ENCODE measurements around the gene MRPL55.

The MRPL55 gene

DNA sequence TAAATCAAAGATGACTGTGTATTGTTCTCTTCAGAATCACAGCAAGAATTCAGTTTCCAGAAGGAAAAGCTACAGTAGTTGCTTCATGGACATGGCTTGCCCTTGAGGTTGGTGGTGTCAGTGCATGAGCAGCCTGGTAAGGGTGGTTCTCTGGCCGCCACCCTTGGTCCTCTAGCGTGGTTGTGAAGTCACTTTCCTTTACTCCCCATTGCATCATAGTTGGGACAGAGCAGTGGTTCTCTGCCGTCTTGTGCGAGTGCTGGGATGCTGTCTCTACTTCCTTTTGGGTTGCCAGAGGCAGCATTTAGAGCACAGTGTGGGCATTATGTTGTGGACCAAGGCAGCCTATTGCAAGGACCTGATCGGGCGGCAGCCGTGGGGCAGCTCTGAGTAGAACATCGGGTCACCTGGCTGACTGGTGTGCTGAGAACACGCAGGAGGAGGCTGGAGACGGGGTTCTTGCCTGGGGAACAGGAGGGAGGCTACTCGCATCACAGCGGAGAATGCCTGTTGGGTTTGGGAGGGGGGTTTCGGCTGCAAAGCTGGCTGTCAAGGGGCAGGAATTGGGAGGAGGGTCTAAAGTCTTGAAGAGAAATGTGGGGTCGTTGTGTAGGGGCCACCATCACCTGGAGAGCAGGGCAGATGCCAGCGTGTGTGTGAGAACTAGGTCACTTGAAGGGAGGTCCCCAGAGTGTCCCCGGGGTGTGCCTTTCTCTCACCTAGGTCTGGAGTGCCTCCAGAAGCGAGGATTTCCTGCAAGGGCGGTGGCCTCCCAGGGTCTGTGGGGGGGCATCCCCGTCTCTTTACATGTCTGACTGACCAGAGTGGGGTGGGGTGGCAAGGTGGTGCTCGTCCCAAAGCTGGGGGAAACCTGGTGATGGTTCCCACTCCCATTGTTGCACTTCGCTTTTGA, 20.3 kb downstream of the MRPL55 start:
- DNase-seq (ENCODE audit: low read depth in 1 of 2, low spot score in 1 of 2): no peak

DNA sequence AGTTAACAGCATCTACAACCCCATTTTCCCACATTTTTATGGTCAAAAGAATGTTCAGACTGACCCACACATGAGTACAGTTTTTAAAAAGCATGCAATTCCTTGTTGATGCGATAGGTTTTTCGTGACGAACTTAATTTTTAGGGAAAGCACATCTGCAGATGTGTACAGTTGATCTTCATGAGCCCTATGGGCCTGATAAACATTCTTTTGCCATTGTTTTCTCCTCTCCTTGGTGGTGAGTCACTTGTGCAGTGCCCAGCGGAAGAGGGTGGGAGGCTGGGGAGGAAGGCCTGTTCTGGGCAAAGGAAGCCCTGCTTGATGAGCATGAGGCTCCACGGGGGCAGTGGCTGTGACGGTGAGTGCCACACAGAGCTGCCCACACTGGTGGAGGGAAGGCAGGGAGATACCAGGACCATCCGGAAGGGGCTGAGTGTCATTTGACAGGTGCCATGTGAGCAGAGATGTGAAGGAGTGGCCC, 21.3 kb downstream of the MRPL55 start:
- no peak for DNase-seq (ENCODE audit: low read depth in 1 of 2, low spot score in 1 of 2)

DNA sequence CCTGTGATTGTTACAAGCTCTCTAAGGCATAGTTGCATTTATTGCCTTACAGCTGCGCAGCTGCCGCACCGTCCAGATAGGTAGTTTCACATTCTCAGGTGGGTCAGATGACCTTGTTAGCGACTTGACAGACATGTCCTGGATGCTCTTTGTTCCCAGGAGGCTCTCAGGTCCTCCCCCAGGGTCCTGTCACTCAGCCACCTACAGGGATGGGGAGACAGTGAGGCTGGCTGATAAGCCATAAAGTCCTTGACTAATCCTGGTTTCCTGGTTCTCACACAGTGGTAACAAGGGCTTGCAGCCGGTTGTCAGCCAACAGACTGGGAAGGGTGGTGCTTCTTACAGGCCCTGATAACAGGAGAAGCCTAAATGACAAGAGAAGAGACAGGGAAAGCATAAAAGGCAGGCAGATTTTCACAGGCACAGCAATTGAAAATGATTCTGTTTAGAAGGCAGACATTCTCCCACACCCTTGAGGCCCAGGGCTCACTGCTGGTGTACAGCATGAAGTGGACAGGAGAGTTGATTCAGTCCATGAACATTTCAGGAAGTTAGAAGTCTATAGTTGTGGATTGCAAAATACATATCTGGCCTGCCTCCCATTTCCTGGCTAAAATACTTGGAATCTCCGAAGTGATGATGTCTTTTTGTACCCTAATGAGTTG, 23.7 kb downstream of the MRPL55 start:
- DNase-seq (ENCODE audit: low read depth in 1 of 2, low spot score in 1 of 2): no peak

DNA sequence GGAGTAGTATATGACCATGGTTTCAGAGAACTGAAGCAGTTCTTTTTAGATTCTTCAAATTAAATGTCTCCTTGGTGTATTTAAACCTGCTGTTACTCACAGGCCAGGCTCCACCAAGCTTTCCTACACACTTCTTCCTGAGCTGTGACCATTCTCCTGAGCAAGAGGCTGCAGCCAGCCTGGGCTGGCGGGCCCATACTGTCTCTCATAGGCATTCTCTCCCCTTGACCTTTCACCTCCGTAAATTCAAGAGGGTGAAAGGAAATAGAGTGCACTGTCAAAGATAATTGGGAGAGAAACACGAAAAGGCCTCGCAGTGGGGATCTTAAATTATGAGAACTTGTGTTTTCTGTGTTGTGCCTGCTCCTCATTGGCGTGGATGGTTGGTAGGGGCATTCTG, 24.3 kb downstream of the MRPL55 start:
- no peak for DNase-seq (ENCODE audit: low read depth in 1 of 2, low spot score in 1 of 2)

DNA sequence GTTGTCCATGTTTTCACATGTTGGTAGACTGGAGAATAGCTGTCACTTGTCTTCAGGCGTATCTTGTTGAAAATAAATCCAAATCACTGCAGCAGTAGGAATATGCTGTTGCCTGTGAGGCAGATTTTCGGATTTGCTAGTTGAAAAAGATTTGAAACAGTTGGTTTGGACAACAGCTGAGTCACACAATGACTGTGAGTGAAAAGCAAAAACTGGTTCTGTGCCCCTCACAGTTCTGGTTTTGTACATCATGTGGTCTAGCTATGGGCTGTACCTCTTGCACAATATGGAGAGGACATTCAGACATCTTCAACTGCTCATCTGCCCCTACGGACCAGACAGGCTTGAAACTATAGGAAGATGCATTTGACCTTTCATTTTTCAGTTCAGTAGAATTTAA, 24.8 kb downstream of the MRPL55 start:
- no peak for DNase-seq (ENCODE audit: low read depth in 1 of 2, low spot score in 1 of 2)

DNA sequence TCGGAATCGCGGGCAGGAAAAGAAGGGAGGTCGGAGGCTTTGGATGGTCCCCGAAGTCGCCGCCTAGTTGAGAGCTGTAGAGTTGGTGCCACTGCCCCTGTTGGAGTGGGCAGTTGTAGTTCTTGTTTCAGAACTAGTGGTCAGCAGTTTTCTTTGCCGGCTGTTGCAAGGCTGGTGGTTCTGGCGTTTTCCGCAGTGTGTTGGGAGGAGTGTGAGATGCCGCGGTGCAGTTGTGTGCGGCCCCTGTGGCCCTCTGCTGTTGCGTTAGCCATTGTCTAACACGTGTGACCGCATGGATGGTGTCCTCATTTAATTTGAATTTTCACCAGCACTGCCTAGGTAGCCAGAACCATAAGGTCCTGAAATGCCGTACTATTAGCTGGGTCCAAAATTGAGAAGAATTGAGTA, 25.2 kb downstream of the MRPL55 start:
- DNase-seq (ENCODE audit: low read depth in 1 of 2, low spot score in 1 of 2): no peak

DNA sequence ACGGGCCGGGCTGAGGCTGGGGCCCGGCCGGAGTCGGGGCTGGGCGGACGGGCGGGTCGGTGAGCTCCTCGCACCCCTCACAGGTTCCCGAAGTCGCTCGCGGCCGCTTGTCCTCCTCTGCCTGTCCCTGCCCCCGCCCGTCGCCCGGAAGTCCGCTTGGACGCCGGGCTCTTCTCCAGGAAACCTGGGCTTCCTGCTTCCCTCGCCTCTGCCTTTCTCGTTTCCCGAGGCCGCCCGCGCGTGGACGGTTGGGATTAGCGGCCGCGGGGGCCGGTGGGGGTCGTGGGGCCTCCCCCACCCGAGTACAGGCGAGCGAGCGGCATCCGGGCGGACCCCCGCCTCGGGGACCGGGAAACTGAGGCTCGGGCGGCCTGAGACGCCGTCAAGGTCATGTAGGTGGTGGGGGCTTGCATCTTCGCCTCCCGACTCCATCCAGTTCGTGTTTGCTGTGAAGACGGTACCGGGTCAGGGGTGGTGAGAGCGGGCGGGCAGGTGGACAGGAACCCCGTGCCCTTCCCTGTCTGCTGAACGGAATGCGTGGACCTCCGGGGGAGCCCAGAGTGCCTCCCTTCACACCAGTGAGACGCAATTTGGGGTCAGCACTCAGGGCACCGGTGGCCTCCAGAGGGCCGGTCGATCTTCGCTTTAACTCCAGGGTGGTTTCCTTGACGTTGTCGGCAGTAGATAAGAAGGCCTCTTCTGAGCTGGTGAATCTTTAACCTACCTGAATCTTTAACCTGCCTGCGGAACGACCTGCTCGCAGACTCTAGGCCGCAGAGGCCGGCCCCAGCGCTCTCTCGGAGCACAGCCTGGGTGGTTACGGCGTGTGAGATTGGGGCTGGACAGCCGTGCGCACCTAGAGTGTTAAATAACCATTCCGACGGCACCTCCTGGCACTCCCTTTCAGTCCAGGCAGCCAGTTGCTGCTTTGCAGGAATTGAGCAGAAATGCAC, 25.9 kb downstream of the MRPL55 start:
- peak in 1 of 2 donors; percentile 21 for DNase-seq (ENCODE audit: low read depth in 1 of 2, low spot score in 1 of 2)

DNA sequence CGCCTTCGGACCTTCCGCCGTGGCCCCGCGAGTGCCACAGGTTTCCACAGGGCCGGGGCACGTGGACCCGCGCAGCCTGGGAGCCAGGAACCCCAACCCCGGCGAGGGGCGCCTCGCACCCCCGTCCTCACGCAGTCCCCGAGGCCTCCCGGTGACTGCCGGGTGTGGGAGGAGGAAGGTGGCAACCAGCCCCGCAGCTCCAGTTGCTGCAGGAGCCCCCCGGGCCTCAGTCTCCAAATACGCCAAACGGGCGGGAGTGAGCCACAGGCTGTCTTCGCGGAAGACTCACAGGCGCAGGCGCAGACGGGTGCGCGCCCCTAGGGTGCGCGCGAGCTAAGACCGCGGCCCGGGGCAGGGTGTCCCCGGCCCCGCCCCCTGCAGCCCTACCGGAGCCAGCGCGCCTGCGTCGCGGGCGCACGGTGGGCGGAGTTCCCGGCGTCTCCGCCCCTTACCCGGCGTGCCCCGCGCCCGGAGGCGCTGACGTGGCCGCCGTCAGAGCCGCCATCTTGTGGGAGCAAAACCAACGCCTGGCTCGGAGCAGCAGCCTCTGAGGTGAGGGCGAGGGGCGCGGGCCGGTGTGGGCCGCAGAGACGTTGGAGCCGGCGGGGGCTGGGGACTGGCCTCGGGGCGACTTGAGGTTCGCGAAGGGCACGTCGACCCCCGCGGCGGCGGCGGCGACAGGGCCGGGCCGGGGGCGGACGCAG, 26.7 kb downstream of the MRPL55 start, which contains the start of gene ARF1:
Gene ARF1 (plus strand): TSS at position 495 of the 704 bp plus-strand sequence. CDS start 14,407 bp downstream, outside the sequence.
- DNase-seq (ENCODE audit: low read depth in 1 of 2, low spot score in 1 of 2): peak; percentile 81 to 94

DNA sequence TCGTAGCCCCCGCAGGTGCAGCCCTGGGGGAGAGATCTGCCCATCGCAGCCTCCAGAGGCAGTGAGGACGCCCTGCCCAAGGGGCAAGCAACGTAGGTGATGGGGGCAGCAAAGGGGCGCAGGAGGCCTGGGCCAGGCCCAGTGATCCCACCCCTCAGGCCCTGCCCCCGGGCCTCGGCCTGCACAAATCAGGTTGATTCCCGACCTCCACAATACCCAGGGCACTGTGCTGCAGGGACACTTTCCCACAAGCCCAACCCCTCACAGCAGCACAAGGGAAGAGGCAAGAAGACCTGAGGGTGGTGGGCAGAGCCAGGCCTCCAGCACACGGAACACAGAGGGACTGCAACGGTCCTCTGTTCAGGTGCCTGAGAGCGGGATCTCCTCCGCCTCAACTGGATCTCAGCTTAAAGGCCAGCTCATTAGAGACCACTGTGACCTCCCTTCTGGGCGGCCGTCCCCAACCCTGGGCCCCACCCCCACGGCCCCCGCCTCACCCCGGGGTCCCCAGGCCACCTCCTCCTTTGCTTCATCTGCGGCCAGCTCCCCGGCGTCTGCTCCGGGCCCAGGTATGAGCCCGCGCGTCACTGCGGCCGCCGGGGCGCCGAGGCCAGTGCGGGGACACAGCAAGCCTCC, 27.4 kb downstream of the MRPL55 start:
- no peak for DNase-seq (ENCODE audit: low read depth in 1 of 2, low spot score in 1 of 2)

DNA sequence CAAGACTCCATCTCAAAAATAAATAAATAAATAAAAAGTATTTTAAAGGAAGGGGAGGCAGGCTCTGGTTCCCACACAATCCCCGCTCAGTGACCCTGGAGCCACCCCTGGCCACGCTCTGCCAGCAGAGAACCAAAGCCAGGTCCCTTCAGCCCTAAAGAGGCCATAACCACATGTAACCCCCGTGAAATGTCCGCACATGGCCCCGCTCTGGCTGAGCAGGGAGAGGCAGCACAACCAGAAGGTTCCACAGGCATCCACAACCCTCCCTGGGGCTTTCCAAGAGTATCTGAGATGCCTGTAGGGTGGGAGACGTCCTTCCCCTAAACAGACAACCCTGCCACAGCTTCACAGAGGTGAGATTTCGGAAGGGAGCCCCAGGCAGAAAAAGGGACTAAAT, 28.0 kb downstream of the MRPL55 start:
- no peak for DNase-seq (ENCODE audit: low read depth in 1 of 2, low spot score in 1 of 2)

DNA sequence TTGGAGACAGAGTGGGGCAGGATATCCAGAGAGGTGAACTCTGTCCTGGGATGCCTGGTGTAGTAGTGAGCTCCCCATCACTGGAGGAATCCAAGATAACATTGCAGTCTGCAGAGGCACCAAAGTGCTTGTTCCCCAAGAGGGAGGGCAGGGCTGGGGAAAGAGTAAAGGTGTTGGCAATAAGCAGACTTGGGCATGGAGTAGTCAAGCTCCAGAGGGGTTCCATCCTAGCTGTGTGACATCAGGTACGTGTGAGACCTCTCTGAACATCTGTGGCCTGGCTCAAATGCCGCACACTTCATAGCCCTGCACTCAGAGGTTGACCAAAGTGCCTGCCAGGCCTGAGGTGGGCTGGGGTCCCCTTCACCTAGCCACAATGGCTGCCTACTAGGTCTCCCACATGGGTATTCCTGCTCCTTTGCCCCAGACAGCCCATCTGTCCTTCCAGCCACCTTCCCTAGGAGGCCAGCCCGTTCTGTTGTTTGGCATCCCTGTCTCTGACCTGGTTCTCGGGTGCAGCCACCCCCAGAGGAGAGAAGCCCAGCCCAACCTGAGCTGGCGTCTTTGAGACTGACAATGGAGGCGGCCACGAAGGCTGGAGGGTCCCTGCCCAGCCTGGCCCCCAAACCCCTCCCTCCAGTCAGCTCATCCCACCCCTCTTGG, 29.4 kb downstream of the MRPL55 start:
- no peak for DNase-seq (ENCODE audit: low read depth in 1 of 2, low spot score in 1 of 2)

DNA sequence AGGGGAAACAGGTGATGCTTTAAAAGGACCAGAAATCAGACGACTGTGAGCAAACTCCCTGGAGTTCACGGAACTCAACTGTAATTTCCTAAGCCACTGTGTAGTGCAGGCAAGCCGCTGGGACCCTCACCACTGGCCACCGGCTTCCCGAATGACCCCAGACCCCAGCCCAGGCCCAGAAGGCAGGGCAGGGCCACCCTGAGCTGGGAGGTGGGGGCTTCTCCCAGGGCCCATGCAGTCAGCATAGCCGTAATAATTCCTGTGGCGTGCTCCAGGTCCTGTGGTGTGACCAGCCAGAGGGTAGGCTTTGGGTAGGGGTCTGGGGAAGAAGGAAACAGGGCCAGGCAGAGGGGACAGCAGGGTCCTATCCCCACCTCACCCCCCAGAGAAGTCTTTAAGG, 30.1 kb downstream of the MRPL55 start:
- no peak for DNase-seq (ENCODE audit: low read depth in 1 of 2, low spot score in 1 of 2)

DNA sequence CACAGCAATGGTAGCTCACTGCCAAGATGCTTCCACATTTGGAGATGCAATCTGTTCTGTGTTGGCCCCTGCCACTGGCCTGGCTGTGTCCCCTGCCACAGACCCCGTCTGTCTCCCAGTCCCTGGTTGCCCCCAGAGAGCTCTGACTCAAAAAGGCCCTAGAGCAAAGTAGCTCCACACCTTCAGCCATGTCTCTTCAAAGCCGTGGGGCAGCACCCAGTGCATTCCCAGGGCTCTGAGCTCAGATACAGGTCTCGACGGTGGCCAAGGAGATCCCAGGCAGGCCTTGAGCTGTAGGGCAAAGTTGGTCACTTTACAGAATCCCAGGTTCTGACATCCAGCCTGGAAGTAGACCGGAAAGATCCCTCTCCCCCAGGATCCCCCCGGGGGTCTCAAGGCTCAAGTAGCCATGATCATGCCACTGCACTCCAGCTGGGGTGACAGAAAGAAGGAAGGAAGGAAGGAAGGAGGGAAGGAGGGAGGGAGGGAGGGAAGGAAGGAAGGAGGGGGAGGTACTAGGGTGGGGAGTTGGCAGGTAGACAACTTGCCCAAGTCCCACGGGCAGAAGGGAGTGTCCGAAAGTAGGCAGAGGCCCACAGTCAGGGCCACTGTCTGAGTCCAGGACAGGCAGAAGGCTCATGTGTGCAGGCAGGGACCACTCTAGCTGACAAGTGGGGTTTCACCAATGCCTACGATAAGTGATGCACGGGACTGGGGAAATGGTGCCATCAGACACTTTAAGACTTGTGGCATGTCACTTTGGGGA, 31.4 kb downstream of the MRPL55 start:
- DNase-seq (ENCODE audit: low read depth in 1 of 2, low spot score in 1 of 2): no peak

DNA sequence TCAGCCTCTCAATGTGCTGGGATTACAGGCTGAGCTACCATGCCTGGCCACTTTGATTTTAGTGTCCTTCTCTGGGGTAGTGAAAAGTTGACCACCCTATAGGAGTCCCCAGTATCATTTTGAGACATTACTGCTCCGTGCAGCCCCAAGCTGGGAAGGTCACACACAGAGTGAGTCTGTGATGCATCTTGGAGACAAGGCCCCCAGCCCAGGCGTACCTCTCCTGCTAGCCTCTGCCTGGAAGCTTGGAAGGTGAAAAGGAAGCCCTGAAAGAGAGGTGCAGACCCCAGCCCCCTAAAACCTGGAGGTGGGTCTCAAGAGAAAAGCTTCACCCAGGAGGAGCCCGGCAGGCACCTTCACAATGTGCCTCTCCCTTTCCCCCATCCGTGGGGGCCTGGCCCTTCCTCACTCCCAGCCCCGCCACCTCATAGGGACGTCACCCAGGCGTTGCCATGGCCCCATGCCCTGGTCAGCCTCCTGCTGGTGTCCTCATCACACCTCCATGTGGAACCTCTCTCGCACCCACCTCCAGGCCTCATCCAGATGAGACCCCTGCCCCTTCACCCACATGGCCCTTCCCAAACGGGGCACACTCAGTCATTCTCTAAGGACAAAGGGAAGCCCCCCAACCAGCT, 32.2 kb downstream of the MRPL55 start:
- DNase-seq (ENCODE audit: low read depth in 1 of 2, low spot score in 1 of 2): no peak

DNA sequence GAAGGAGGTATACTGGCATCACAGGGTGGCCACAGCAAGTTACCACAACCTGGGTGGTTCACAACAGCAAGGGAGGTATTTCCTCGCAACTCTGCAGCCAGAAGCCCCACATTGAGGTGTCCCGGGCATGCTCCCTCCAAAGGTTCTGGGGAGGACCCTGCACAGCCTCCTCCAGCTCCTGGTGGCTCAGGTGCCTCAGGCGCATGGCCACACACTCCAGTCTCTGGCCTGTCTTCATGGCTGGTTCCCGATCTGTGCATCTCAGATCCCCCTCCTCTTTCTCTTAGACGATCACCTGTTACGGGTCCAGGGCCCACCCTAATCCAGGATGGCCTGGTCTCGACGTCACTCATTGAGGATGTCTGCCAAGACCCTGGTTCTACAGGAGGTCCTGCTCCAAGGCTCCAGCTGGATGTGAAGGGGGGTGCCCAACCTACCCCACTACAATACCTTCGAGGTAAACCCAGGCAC, 33.3 kb downstream of the MRPL55 start:
- no peak for DNase-seq (ENCODE audit: low read depth in 1 of 2, low spot score in 1 of 2)

DNA sequence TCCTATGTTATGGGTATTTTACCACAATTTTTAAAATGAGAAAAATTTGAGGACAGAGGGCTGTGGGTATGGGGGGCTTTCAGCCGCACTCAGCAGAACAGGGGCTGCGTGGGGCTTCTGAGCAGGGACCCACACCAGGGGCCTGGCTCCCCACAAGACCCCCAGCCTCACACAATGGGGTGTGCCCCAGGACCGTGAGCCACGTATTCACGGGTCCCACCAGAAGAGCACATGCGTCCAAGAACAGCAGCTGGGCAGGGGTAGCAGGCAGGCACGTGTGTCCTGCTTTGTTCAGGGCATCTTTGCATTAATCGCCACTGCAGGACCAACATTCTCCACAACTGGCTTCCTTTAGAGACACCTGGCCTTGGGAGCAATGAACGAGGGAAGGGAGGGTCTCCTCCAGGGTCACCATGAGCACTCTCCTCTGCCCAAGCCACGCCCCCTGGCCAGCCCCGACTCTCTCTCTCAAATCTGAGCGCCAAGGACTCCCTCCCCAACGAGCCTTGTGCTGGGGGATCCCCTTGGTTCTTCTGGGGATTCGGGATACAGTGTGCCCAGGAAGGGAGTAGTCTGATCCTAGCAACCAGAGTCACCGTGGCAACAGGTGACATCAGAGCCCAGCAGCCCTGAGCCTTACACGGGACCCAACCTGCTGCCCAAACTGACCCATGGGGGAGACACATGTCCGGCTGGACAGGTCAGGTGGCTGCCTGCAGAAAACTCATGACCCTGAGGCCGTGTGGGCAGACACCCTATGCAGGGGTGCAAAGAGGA, 34.0 kb downstream of the MRPL55 start:
- DNase-seq (ENCODE audit: low read depth in 1 of 2, low spot score in 1 of 2): no peak

DNA sequence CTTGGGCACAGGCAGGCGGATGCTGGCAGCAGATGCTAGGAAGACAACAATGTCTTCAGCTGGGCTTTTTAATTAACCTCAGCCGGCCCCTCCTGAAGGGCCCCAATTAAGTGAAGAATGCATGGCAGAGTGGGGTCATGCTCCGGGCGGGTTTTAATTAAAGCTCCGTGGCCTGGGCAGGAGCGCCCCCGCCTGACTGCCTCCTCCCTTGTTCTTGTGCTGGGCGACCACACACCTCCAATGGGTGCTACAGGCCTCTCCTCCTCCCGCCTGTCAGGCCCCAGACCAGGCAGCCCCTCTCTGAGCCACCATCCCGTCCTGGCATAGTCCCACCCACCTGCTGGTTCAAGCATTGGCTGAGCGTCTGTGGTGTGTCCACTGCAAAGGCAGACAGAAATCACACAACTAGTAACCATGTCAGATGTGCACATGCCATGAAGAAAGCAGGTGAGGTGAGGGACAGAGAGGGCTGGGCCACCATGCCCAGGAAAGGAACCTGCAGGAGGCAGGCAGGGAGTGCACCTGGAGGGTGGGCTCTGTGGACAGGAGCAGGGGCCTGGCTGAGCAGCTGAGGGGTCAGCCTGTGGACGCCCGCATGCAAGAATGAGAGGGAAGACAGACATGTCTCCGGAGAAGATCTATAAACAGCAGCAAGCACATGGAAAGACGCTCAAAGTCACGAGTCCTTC, 35.1 kb downstream of the MRPL55 start:
- DNase-seq (ENCODE audit: low read depth in 1 of 2, low spot score in 1 of 2): no peak
